ENCODE measurements around the gene GPATCH2.

Gene GPATCH2

GRCh38 chr1:217630711-217631591, at the start of gene GPATCH2, which contains the start of gene SPATA17:
GPATCH2 (minus strand) TSS chr1:217631090; CDS start chr1:217630971, 119 bp downstream.
SPATA17 (plus strand) TSS chr1:217631344; CDS start chr1:217631379, 35 bp downstream.
- in situ Hi-C loops (cut with MboI; ENCODE audit: low pct_unique_long_range_greater_than_20kb, low sequenced_read_pairs), result no loop called here
- peak; percentile 89 for DNase-seq

- in situ Hi-C loops (cut with MboI; ENCODE audit: low pct_unique_long_range_greater_than_20kb, low sequenced_read_pairs), result no loop called here
- DNase-seq, result no peak
Measured at GRCh38 chr1:217674028-217674729, 43.3 kb upstream of the GPATCH2 start.

GRCh38 chr1:217673387-217673786, 42.5 kb upstream of the GPATCH2 start:
- in situ Hi-C loops (cut with MboI; ENCODE audit: low pct_unique_long_range_greater_than_20kb, low sequenced_read_pairs), result no loop called here
- no peak for DNase-seq

GRCh38 chr1:217668351-217668940, 37.6 kb upstream of the GPATCH2 start:
- in situ Hi-C loops (cut with MboI; ENCODE audit: low pct_unique_long_range_greater_than_20kb, low sequenced_read_pairs), result no loop called here
- DNase-seq, result no peak

GRCh38 chr1:217661407-217661806, 30.5 kb upstream of the GPATCH2 start:
- no peak for DNase-seq
- in situ Hi-C loops (cut with MboI; ENCODE audit: low pct_unique_long_range_greater_than_20kb, low sequenced_read_pairs), result no loop called here

- no peak for DNase-seq
- in situ Hi-C loops (cut with MboI; ENCODE audit: low pct_unique_long_range_greater_than_20kb, low sequenced_read_pairs), result no loop called here
Measured at GRCh38 chr1:217660353-217661062, 29.6 kb upstream of the GPATCH2 start.

GRCh38 chr1:217650674-217651073, 19.8 kb upstream of the GPATCH2 start:
- DNase-seq, result no peak
- in situ Hi-C loops (cut with MboI; ENCODE audit: low pct_unique_long_range_greater_than_20kb, low sequenced_read_pairs), result no loop called here

- in situ Hi-C loops (cut with MboI; ENCODE audit: low pct_unique_long_range_greater_than_20kb, low sequenced_read_pairs), result no loop called here
Measured at GRCh38 chr1:217647791-217648190, 16.9 kb upstream of the GPATCH2 start.

GRCh38 chr1:217642455-217642854, 11.6 kb upstream of the GPATCH2 start:
- DNase-seq, result no peak

More at GRCh38 chr1:217647791-217648190, 16.9 kb upstream of the GPATCH2 start:
- no peak for DNase-seq

GRCh38 chr1:217627431-217627830, 3.5 kb downstream of the GPATCH2 start:
- no peak for DNase-seq
- in situ Hi-C loops (cut with MboI; ENCODE audit: low pct_unique_long_range_greater_than_20kb, low sequenced_read_pairs), result no loop called here

More at GRCh38 chr1:217642455-217642854, 11.6 kb upstream of the GPATCH2 start:
- in situ Hi-C loops (cut with MboI; ENCODE audit: low pct_unique_long_range_greater_than_20kb, low sequenced_read_pairs), result no loop called here

GRCh38 chr1:217626321-217626720, 4.6 kb downstream of the GPATCH2 start:
- in situ Hi-C loops (cut with MboI; ENCODE audit: low pct_unique_long_range_greater_than_20kb, low sequenced_read_pairs), result no loop called here
- no peak for DNase-seq

GRCh38 chr1:217622042-217622441, 8.8 kb downstream of the GPATCH2 start:
- in situ Hi-C loops (cut with MboI; ENCODE audit: low pct_unique_long_range_greater_than_20kb, low sequenced_read_pairs), result no loop called here
- DNase-seq, result no peak

- in situ Hi-C loops (cut with MboI; ENCODE audit: low pct_unique_long_range_greater_than_20kb, low sequenced_read_pairs), result no loop called here
- no peak for DNase-seq
Measured at GRCh38 chr1:217620814-217621213, 10.1 kb downstream of the GPATCH2 start.

GRCh38 chr1:217617126-217617525, 13.8 kb downstream of the GPATCH2 start:
- in situ Hi-C loops (cut with MboI; ENCODE audit: low pct_unique_long_range_greater_than_20kb, low sequenced_read_pairs), result no loop called here
- peak; percentile 28 for DNase-seq

- in situ Hi-C loops (cut with MboI; ENCODE audit: low pct_unique_long_range_greater_than_20kb, low sequenced_read_pairs), result no loop called here
Measured at GRCh38 chr1:217614200-217614712, 16.6 kb downstream of the GPATCH2 start.

GRCh38 chr1:217605390-217605789, 25.5 kb downstream of the GPATCH2 start:
- in situ Hi-C loops (cut with MboI; ENCODE audit: low pct_unique_long_range_greater_than_20kb, low sequenced_read_pairs), result no loop called here
- no peak for DNase-seq

More at GRCh38 chr1:217614200-217614712, 16.6 kb downstream of the GPATCH2 start:
- no peak for DNase-seq

- DNase-seq, result no peak
- in situ Hi-C loops (cut with MboI; ENCODE audit: low pct_unique_long_range_greater_than_20kb, low sequenced_read_pairs), result no loop called here
Measured at GRCh38 chr1:217602380-217602779, 28.5 kb downstream of the GPATCH2 start.

- in situ Hi-C loops (cut with MboI; ENCODE audit: low pct_unique_long_range_greater_than_20kb, low sequenced_read_pairs), result no loop called here
- no peak for DNase-seq
Measured at GRCh38 chr1:217599154-217599553, 31.7 kb downstream of the GPATCH2 start.

GRCh38 chr1:217590598-217590997, 40.3 kb downstream of the GPATCH2 start:
- DNase-seq, result no peak
- in situ Hi-C loops (cut with MboI; ENCODE audit: low pct_unique_long_range_greater_than_20kb, low sequenced_read_pairs), result no loop called here
